Uterus (tissue), 4 donors: ENCODE data around the gene C5. TPM values are rescaled to one million over a fixed set of nuclear protein-coding genes. Genes with fewer than 3 reads are reported as not detected.
A peak's percentile ranks its signal among the peaks of the same experiment; 100 is the strongest.

Experiments used
- DNase-seq, 2 donors: peaks; one replicate each; pipeline ENCODE4 v3.0.0-alpha.2; 2019 to 2020
- H3K27ac ChIP-seq, 2 donors: fragments of 200-600 bp; sonication (generic); 1 replicate in 1 of 2; 2 replicates in 1 of 2; pipeline ENCODE4 v1.5.1; 2016 to 2018
- H3K27me3 ChIP-seq, 2 donors: fragments of 200-600 bp; sonication (generic); one replicate each; pipeline ENCODE4 v1.5.1; 2018 to 2019; ENCODE audit warnings: control low read depth in 1 of 2
- H3K36me3 ChIP-seq, 2 donors: fragments of 200-600 bp; sonication (generic); one replicate each; pipeline ENCODE4 v1.5.1; 2019; ENCODE audit warnings: control low read depth in 1 of 2
- H3K4me1 ChIP-seq, 2 donors: fragments of 200-600 bp; sonication (generic); one replicate each; pipeline ENCODE4 v1.5.1; 2018 to 2019; ENCODE audit warnings: control low read depth in 1 of 2
- H3K4me3 ChIP-seq, 2 donors: fragments of 200-600 bp; sonication (generic); 1 replicate in 1 of 2; 2 replicates in 1 of 2; pipeline ENCODE4 v1.5.1; 2018 to 2019; ENCODE audit warnings: mild to moderate bottlenecking in 1 of 2
- H3K9me3 ChIP-seq, 2 donors: fragments of 200-600 bp; sonication (generic); one replicate each; pipeline ENCODE4 v1.5.1; 2019; ENCODE audit warnings: control low read depth in 1 of 2
- POLR2A ChIP-seq, 2 donors: fragments of 450-650 bp; IDR thresholded peaks; one replicate each; pipeline ENCODE4 v1.6.1; 2016; ENCODE audit warnings: antibody characterized with exemption in 2 of 2, mild to moderate bottlenecking in 1 of 2, moderate library complexity in 1 of 2
- intact Hi-C: fragments of 100-400 bp; cut with DNase I; formaldehyde crosslinking; loops from one replicate; pipeline ENCODE4 v1.15.1; 2023; ENCODE audit warnings: low total_unique reads
- total RNA-seq, 4 donors: library from RNA; depleted of rRNA in 3 of 4; stranded (reverse); fragments of >200 nt in 3 of 4; gene quantifications; one replicate each; pipeline versions ENCODE4 v1.1.0 to v1.2.4, GENCODE V29; 2014 to 2023
- TF ChIP-seq, protein P1 (sequence below), 4 experiments: fragments of 200-600 bp in 2 of 4; fragments of 450-650 bp in 2 of 4; sonication (generic) in 2 of 4; IDR thresholded peaks; one replicate each; pipeline ENCODE4 v1.5.1; 2016 to 2019; ENCODE audit warnings: antibody characterized with exemption in 4 of 4, mild to moderate bottlenecking in 2 of 4, moderate library complexity in 1 of 4
- donor health status: DM: yes; HTN: yes; CAD: no.

Gene C5
- total RNA-seq, 4 donors from 2014 or later = 2.1 to 37.1 (median 10.3) TPM

DNA sequence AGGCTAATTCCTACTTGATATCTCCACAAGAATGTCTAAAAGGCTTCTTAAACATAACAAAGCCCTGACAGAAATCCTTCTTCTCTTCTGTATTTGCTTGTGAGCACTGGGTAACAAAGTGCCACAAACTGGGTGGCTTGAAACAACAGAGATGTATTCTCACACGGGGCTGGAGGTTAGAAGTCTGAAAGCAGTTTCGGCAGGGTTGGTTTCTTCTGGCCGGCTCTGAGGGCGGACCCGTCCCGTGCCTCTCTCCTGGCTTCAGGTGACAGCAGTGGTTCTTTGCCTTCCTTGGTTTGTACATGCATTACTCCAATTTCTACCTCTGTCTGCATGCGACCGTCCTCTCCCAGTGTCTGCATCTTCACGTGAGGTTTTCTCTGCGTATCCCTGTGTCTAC lies 109.5 kb downstream of the C5 start:
- TF ChIP-seq, protein P1, sequence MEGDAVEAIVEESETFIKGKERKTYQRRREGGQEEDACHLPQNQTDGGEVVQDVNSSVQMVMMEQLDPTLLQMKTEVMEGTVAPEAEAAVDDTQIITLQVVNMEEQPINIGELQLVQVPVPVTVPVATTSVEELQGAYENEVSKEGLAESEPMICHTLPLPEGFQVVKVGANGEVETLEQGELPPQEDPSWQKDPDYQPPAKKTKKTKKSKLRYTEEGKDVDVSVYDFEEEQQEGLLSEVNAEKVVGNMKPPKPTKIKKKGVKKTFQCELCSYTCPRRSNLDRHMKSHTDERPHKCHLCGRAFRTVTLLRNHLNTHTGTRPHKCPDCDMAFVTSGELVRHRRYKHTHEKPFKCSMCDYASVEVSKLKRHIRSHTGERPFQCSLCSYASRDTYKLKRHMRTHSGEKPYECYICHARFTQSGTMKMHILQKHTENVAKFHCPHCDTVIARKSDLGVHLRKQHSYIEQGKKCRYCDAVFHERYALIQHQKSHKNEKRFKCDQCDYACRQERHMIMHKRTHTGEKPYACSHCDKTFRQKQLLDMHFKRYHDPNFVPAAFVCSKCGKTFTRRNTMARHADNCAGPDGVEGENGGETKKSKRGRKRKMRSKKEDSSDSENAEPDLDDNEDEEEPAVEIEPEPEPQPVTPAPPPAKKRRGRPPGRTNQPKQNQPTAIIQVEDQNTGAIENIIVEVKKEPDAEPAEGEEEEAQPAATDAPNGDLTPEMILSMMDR (IDR thresholded peaks at IDR 0.05) = no peak
- TF ChIP-seq POLR2A (IDR thresholded peaks at IDR 0.05) = no peak
- intact Hi-C loops = no loop called here
- Histone ChIP-seq H3K27me3 (no peaks in the 10 kb centered on the region), H3K4me3 (no peak overlapping the region), H3K27ac (no peak overlapping the region), H3K4me1 (peaks cover 7 to 18% of the 10 kb centered on the region in 2 donors), H3K36me3 (no peaks in the 10 kb centered on the region), H3K9me3 (no peaks in the 10 kb centered on the region)
- DNase-seq = no peak

DNA sequence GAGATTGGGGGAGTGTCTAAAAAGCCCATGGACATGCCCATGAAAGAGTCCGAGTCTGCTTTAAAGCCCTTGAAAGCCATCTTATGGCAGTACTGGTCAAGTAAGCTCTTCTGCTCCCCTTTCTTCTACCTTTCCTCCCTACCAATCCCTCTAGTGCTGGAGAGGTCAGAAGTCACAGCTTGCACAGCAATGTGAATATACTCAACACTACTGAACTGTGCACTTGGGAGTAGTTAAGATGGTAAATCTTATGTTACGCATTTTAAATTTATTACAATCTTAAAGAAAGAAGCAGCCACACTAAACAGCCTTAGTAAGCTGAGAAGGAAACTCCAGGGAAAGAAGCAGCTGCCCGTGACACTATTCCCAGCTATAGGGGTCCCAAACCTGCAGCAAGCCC lies 111.2 kb downstream of the C5 start:
- peaks cover 15 to 18% of the 10 kb centered on the region in 2 donors for H3K4me1 ChIP-seq
- H3K9me3 ChIP-seq = no peaks in the 10 kb centered on the region
- no peak for DNase-seq
- intact Hi-C loops = loop anchor here (5.0 kb wide), 1 partner anchor 62 kb away; the partner anchor contains the start of gene PHF19
- no peak overlapping the region for H3K27ac ChIP-seq
- H3K4me3 ChIP-seq = no peak overlapping the region
- TF ChIP-seq, protein P1 (IDR thresholded peaks at IDR 0.05) = no peak
- no peak for TF ChIP-seq POLR2A (IDR thresholded peaks at IDR 0.05)
- no peaks in the 10 kb centered on the region for H3K36me3 ChIP-seq
- no peaks in the 10 kb centered on the region for H3K27me3 ChIP-seq

DNA sequence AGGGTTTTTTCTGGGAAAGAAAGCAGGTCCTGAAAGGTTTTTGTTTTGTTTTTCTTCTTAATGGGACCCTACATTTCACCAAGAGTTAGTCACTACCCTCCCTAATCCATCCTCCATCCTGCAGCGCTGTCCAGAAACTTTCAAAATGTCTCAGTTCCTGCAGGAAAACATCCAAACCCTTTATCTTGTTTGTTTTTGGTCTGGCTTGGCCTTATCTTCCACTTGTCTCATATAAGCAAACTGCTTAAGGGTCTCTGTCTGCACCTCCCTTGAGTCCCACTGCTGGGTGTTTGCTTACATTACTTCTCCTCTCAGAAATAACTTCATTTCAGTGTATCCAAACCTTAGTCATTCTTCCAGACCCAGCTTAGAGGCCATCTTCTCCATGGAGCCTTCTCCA lies 112.5 kb downstream of the C5 start:
- Histone ChIP-seq H3K36me3 (no peaks in the 10 kb centered on the region), H3K27me3 (no peaks in the 10 kb centered on the region), H3K4me3 (no peak overlapping the region), H3K4me1 (peaks cover 15 to 16% of the 10 kb centered on the region in 2 donors), H3K9me3 (no peaks in the 10 kb centered on the region), H3K27ac (peak overlapping the region; percentile 79 to 92)
- no peak for DNase-seq
- TF ChIP-seq, protein P1 (IDR thresholded peaks at IDR 0.05) = no peak
- TF ChIP-seq POLR2A (IDR thresholded peaks at IDR 0.05) = no peak
- intact Hi-C loops = loop anchor here (5.0 kb wide), 1 partner anchor 60 kb away; the partner anchor contains the start of gene PHF19

DNA sequence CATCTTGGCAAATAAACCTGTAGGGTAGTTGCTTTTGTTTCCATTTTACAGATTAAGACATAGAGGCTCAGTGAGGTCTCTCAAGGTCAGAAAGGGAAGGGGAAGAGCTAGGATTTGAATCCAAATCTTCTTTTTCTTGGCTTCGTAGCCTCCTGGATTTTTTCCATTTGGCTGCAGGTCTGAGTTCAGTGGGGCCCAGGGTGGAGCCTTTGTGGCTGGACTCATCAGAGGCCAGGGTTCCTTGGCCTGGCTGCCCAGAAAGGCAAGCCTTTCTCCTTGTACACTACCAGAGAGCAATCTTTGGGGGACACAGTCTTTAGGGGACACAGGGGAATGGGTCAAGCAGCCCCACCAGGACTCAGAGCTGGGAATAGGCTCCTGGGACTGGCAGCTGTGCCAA lies 112.9 kb downstream of the C5 start:
- Histone ChIP-seq H3K4me1 (peaks cover 12 to 15% of the 10 kb centered on the region in 2 donors), H3K36me3 (no peaks in the 10 kb centered on the region), H3K27ac (peak overlapping the region; percentile 79 to 92), H3K4me3 (no peak overlapping the region), H3K9me3 (no peaks in the 10 kb centered on the region), H3K27me3 (no peaks in the 10 kb centered on the region)
- TF ChIP-seq, protein P1 (IDR thresholded peaks at IDR 0.05) = no peak
- no peak for TF ChIP-seq POLR2A (IDR thresholded peaks at IDR 0.05)
- intact Hi-C loops = loop anchor here (5.0 kb wide), 1 partner anchor 60 kb away; the partner anchor contains the start of gene PHF19
- peak in 1 of 2 donors; percentile 50 for DNase-seq

DNA sequence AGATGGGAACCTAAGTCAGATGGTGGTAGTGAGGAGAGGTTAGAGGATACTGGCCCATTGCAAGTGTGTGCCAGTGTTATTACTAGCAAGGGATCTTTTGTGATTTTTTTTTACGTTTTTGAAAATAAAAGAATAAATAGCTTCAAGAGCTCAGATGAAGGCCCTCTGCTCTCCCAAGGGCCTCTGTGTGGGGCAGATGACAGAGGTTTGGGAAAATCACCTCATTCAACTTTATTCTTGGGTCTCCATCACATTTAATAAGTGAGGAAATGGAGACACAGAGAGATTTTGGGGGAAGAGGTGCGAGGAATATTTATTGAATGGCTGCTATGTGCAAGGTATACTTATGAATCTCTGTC lies 113.3 kb downstream of the C5 start:
- peak overlapping the region; percentile 79 to 92 for H3K27ac ChIP-seq

More for the DNA sequence above, 113.3 kb downstream of the C5 start:
- H3K4me1 ChIP-seq = peaks cover 12 to 15% of the 10 kb centered on the region in 2 donors
- H3K27me3 ChIP-seq = no peaks in the 10 kb centered on the region
- H3K4me3 ChIP-seq = no peak overlapping the region
- no peaks in the 10 kb centered on the region for H3K36me3 ChIP-seq
- no peak for TF ChIP-seq POLR2A (IDR thresholded peaks at IDR 0.05)
- intact Hi-C loops = loop anchor here (5.0 kb wide), 1 partner anchor 59 kb away; the partner anchor contains the start of gene PHF19
- no peaks in the 10 kb centered on the region for H3K9me3 ChIP-seq
- DNase-seq = no peak
